Thoracic aorta (tissue), 2 donors: Measurements from ENCODE around the gene CUX1. TPM values are rescaled to one million over a fixed set of nuclear protein-coding genes. Genes with fewer than 3 reads are reported as not detected.

Experiments
- ATAC-seq: fragments of 150-250 bp; one replicate; pipeline ENCODE4 v1.8.0; 2017; ENCODE audit warnings: low read depth; ENCODE audit not compliant: insufficient number of reproducible peaks, low FRiP score
- DNase-seq: peaks from one replicate; pipeline ENCODE4 v3.0.0-alpha.2; 2020; ENCODE audit warnings: low spot score
- H3K27ac ChIP-seq, 2 donors: fragments of 200-600 bp; sonication (generic); 1 replicate in 1 of 2; 2 replicates in 1 of 2; pipeline ENCODE4 v1.5.1; 2016; ENCODE audit warnings: mild to moderate bottlenecking in 2 of 2, moderate library complexity in 2 of 2
- H3K27me3 ChIP-seq: fragments of 200-600 bp; sonication (generic); replicated peaks from 2 replicates; pipeline ENCODE4 v1.6.0; 2016; ENCODE audit warnings: mild to moderate bottlenecking; ENCODE audit not compliant: insufficient read depth
- H3K36me3 ChIP-seq: fragments of 200-600 bp; sonication (generic); one replicate; pipeline ENCODE4 v1.5.1; 2016
- H3K4me1 ChIP-seq, 2 donors: fragments of 200-600 bp; sonication (generic); 1 replicate in 1 of 2; 2 replicates in 1 of 2; pipeline versions ENCODE4 v1.5.1 to v1.6.0; 2016; ENCODE audit warnings: low read depth in 2 of 2, mild to moderate bottlenecking in 1 of 2; ENCODE audit not compliant: control insufficient read depth in 1 of 2
- H3K4me3 ChIP-seq: fragments of 200-600 bp; sonication (generic); 2 replicates; pipeline ENCODE4 v1.5.1; 2016; ENCODE audit warnings: mild to moderate bottlenecking
- H3K9me3 ChIP-seq: fragments of 200-600 bp; sonication (generic); 2 replicates; pipeline ENCODE4 v1.5.1; 2016
- total RNA-seq, 2 donors: library from RNA; depleted of rRNA; stranded (reverse); fragments of >200 nt; gene quantifications; one replicate each; pipeline versions ENCODE4 v1.1.0 to v1.2.3, GENCODE V29; 2016
- TF ChIP-seq, protein P1 (sequence below): fragments of 200-600 bp; sonication (generic); IDR thresholded peaks from one replicate; pipeline ENCODE4 v1.5.1; 2019; ENCODE audit warnings: antibody characterized with exemption

CUX1 gene
- total RNA-seq, 2 donors from 2014 or later, result 85.0 to 179 TPM

DNA sequence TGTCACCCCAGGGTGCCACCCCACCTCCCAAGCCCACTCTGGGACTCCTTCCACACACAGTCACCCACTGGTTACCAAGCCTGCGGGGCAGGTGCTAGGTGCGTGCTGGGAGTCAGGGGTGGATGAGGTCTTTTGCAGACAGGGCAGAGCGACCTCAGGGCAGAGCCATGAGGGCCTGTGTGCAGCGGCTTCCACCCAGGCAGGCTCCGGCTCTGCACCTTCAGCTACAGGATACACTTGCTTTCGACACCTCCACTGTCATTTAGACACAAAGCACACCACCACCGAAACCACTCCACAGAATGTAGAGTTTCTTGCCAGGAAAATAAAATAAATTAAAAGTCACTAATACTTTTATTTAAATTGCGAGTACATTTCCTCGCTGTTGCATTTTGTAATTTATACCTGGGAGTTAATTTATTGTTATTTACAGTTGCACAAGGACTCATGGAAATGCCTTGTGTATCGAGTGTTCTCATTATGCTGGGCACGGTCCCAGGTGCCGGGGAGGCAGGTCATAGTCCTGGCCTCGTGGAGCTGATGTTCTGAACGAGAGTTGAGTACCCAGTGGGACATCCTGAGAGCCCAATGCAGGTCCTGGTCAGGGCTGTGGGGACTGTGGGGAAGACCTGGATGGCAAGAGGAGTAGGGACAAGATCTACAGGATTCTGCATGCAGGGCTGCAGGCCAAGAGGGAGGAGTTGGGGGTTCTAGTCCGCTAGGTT, 127.8 kb downstream of the CUX1 start:
- Histone ChIP-seq H3K27me3 (no peaks in the 10 kb centered on the region), H3K36me3 (no peaks in the 10 kb centered on the region), H3K4me3 (no peak overlapping the region), H3K27ac (no peak overlapping the region), H3K4me1 (peaks cover 34 to 77% of the 10 kb centered on the region in 2 donors), H3K9me3 (no peaks in the 10 kb centered on the region)
- no peak for DNase-seq
- ATAC-seq, result no peak
- TF ChIP-seq, protein P1, sequence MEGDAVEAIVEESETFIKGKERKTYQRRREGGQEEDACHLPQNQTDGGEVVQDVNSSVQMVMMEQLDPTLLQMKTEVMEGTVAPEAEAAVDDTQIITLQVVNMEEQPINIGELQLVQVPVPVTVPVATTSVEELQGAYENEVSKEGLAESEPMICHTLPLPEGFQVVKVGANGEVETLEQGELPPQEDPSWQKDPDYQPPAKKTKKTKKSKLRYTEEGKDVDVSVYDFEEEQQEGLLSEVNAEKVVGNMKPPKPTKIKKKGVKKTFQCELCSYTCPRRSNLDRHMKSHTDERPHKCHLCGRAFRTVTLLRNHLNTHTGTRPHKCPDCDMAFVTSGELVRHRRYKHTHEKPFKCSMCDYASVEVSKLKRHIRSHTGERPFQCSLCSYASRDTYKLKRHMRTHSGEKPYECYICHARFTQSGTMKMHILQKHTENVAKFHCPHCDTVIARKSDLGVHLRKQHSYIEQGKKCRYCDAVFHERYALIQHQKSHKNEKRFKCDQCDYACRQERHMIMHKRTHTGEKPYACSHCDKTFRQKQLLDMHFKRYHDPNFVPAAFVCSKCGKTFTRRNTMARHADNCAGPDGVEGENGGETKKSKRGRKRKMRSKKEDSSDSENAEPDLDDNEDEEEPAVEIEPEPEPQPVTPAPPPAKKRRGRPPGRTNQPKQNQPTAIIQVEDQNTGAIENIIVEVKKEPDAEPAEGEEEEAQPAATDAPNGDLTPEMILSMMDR, result no peak

DNA sequence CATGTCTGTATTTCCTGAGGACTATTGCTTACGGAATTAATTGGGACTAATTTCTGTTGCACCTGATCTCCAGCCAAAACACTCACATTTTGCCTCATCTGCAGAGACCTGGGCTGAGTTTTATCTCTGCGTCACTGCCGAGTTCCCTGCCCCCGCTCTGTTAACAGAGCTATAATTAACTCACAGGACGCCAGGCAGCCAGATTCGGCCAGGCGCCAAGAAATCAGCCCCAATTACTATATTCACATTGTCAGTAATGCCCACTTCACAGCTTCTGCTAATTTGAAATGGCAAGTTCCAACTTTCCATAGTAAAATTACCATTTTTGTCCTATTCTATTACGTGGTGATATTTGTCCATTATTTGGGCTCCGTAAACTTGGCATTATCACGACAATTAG, 130.5 kb downstream of the CUX1 start:
- TF ChIP-seq, protein P1, result no peak
- Histone ChIP-seq H3K27ac (peak overlapping the region in 1 of 2 donors; percentile 36), H3K9me3 (no peaks in the 10 kb centered on the region), H3K4me1 (peaks cover 26 to 66% of the 10 kb centered on the region in 2 donors), H3K4me3 (peak overlapping the region; percentile 35), H3K36me3 (no peaks in the 10 kb centered on the region), H3K27me3 (no peaks in the 10 kb centered on the region)
- DNase-seq (no peak), ATAC-seq (no peak)

DNA sequence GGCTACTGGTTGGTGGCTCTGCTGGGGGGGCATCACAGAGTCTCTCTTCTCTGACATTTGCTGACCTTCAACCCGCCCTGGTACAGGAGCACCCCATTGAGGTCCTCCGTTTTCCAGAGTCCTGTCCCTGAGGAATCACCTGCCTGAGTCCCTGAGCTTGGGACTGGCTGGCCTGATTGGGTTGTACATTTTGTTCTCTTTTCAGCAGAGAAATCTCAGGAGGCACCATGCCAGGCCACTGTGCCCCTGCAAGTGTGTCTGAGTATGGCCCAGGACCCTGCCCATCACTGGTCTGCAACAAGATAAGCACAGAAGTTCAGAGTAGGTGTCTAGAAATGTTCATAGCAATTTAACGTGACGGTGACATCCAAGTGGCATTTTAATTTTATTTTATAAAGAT, 131.2 kb downstream of the CUX1 start:
- Histone ChIP-seq H3K36me3 (no peaks in the 10 kb centered on the region), H3K4me3 (no peak overlapping the region), H3K4me1 (peaks cover 28 to 66% of the 10 kb centered on the region in 2 donors), H3K9me3 (no peaks in the 10 kb centered on the region), H3K27me3 (no peaks in the 10 kb centered on the region), H3K27ac (peak overlapping the region in 1 of 2 donors; percentile 36)
- ATAC-seq (no peak), DNase-seq (no peak)
- TF ChIP-seq, protein P1, result no peak

DNA sequence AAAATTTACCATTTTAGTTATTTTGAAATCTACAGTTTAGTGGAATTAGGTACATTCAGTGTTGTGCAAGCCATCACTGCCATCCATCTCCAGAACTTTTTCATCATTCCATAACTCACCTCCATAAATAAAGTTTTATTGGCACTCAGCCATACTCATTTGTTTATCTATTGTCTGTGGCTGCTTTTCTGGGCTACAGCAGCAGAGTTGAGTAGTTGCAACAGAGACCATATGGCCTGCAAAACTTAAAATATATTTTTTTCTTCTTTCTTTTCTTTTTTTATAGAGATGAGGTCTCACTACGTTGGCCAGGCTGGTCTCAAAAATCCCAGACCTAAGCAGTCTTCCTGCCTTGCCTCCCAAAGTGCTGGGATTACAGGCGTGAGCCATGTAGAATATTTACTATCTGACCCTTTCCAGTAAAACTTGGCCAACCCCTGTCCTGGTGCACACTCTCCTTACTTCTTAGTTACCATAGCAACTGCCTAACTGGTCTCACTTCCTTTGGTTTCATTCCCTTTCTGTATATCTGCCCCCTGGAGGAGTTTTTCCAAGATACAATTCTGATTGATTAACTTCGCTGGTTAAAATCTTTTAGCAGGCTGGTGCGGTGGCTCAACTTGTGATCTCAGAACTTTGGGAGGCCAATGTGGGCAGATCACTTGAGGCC, 133.2 kb downstream of the CUX1 start:
- H3K36me3 ChIP-seq, result no peaks in the 10 kb centered on the region
- TF ChIP-seq, protein P1, result no peak
- peaks cover 38 to 71% of the 10 kb centered on the region in 2 donors for H3K4me1 ChIP-seq
- DNase-seq, result no peak
- no peak overlapping the region for H3K27ac ChIP-seq
- no peak overlapping the region for H3K4me3 ChIP-seq
- no peaks in the 10 kb centered on the region for H3K9me3 ChIP-seq
- H3K27me3 ChIP-seq, result no peaks in the 10 kb centered on the region
- no peak for ATAC-seq

DNA sequence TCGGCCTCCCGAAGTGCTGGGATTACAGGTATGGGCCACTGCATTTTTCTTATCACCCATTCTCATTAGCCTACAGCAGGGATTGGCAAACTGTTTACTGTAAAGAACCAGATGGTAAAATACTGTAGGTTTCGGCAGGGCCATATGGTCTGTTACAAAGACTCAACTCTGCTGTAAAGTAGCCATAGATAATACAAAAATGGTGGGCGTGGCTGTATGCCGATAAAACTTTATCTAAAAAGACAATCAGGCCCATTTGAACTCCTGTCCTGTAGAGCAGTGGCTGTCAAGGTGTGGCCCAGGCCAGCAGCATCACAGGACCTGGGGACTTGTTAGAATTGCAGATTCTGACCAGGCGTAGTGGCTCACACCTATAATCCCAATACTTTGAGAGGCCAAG, 134.3 kb downstream of the CUX1 start:
- Histone ChIP-seq H3K4me3 (no peak overlapping the region), H3K9me3 (no peaks in the 10 kb centered on the region), H3K4me1 (peaks cover 38 to 63% of the 10 kb centered on the region in 2 donors), H3K27ac (no peak overlapping the region), H3K36me3 (no peaks in the 10 kb centered on the region), H3K27me3 (no peaks in the 10 kb centered on the region)
- DNase-seq (no peak), ATAC-seq (no peak)
- TF ChIP-seq, protein P1, result no peak
